Right atrium auricular region (tissue), 2 donors: ENCODE measurements around the gene MTA3. TPM values are rescaled to one million over a fixed set of nuclear protein-coding genes. Genes with fewer than 3 reads are reported as not detected.
"Not testable (repeated sequence)": the region's sequence is repeated elsewhere in the genome, so short reads cannot be mapped to it uniquely, and the experiment has no call there.

Experiments used
- DNase-seq: peaks from one replicate; pipeline ENCODE4 v3.0.0-alpha.2; 2019; ENCODE audit warnings: low spot score
- H3K27ac ChIP-seq, 2 donors: fragments of 200-600 bp; sonication (generic); 1 replicate in 1 of 2; 2 replicates in 1 of 2; pipeline ENCODE4 v1.5.1; 2016 to 2019
- H3K27me3 ChIP-seq, 2 donors: fragments of 200-600 bp; sonication (generic); one replicate each; pipeline versions ENCODE4 v1.5.1 to v1.6.0; 2017 to 2019
- H3K36me3 ChIP-seq: fragments of 200-600 bp; sonication (generic); one replicate; pipeline ENCODE4 v1.5.1; 2016
- H3K4me1 ChIP-seq, 2 donors: fragments of 200-600 bp; sonication (generic); one replicate each; pipeline versions ENCODE4 v1.5.1 to v1.6.0; 2017 to 2019
- H3K4me3 ChIP-seq, 2 donors: fragments of 200-600 bp; sonication (generic); 1 replicate in 1 of 2; 2 replicates in 1 of 2; pipeline ENCODE4 v1.5.1; 2017 to 2019; ENCODE audit warnings: mild to moderate bottlenecking in 1 of 2, moderate library complexity in 1 of 2
- H3K9me3 ChIP-seq, 2 donors: fragments of 200-600 bp; sonication (generic); one replicate each; pipeline ENCODE4 v1.5.1; 2019
- total RNA-seq, 2 donors: library from RNA; depleted of rRNA; stranded (reverse); fragments of >200 nt; gene quantifications; one replicate each; pipeline ENCODE4 v1.1.0, GENCODE V29; 2016
- TF ChIP-seq, protein P1 (sequence below), 2 donors: fragments of 200-600 bp; sonication (generic); IDR thresholded peaks; one replicate each; pipeline ENCODE4 v1.5.1; 2019; ENCODE audit warnings: antibody characterized with exemption in 2 of 2

Gene MTA3
- total RNA-seq, 2 donors from 2014 or later = 12.9 to 18.5 TPM

DNA sequence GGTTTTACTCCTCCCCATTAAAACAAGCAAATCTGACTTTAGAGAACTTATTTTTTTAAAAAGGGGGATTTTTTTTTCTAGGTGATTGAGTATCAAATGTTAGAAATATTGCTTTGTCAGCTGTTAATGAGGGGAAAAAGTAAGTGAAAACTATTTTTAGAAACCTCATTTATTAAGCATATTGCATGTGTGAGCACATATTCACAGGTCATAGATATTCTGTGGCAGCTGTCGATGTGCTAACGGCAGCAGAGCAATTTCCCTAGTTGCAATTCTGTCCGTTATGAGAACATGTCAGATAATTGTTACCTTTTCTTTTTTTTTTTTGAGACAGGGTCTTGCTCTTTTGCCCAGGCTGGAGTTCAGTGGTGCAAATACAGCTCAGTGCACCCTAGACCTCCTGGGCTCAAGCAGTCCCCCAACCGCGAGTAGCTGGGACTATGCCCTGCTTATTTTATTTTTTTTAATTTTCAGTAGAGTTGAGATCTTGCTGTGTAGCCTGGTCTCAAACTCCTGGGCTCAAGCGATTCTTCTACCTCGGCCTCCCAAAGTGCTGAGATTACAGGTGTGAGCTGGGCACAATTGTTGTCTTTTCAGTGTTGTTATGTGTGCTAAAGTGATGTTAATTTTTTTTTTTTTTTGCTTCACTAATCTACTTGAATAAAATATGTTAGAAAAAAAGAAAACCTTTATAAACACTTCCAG lies 69.8 kb downstream of the MTA3 start:
- no peak overlapping the region for H3K27ac ChIP-seq
- H3K4me1 ChIP-seq = peaks cover 0 to 9% of the 10 kb centered on the region in 2 donors
- no peaks in the 10 kb centered on the region for H3K27me3 ChIP-seq
- TF ChIP-seq, protein P1, sequence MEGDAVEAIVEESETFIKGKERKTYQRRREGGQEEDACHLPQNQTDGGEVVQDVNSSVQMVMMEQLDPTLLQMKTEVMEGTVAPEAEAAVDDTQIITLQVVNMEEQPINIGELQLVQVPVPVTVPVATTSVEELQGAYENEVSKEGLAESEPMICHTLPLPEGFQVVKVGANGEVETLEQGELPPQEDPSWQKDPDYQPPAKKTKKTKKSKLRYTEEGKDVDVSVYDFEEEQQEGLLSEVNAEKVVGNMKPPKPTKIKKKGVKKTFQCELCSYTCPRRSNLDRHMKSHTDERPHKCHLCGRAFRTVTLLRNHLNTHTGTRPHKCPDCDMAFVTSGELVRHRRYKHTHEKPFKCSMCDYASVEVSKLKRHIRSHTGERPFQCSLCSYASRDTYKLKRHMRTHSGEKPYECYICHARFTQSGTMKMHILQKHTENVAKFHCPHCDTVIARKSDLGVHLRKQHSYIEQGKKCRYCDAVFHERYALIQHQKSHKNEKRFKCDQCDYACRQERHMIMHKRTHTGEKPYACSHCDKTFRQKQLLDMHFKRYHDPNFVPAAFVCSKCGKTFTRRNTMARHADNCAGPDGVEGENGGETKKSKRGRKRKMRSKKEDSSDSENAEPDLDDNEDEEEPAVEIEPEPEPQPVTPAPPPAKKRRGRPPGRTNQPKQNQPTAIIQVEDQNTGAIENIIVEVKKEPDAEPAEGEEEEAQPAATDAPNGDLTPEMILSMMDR (IDR thresholded peaks at IDR 0.05) = no peak
- H3K9me3 ChIP-seq = no peaks in the 10 kb centered on the region
- no peak for DNase-seq
- no peaks in the 10 kb centered on the region for H3K36me3 ChIP-seq
- H3K4me3 ChIP-seq = no peak overlapping the region

DNA sequence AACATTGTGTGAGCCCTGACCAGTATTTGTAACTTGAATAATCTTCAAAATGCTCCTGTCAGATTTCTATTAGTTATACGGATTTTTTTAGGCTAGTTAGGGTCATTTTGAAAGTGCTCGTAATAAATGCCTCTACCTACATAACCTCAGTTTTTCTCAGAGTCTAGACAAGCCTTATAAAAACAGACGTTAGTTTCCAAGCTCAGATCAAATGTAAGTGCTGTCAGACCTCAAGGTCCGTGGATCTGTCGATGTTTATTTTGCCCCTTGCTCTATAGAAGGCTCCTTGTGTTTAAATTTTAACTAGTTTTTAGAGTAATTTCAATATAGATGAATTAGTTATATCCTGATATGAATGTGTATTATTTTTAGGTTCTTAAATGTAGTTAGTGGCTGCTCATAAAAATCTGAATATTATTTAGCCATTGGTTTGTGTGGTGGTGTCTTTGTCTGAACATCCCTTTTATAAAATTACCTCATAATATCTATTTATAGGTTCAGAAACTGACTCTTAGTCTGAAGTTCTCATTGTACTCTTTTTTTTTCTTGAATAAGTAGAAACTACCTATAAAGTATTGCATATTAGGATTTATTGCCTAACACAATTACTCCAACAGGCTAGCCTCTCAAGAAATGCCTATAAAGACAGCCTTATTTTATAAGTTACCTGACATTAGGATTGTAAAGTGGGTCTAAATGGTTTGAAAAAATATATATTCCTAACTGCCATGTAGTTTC lies 71.1 kb downstream of the MTA3 start:
- Histone ChIP-seq H3K27me3 (no peaks in the 10 kb centered on the region), H3K9me3 (no peaks in the 10 kb centered on the region), H3K36me3 (peaks cover 2% of the 10 kb centered on the region), H3K27ac (no peak overlapping the region), H3K4me1 (peaks cover 0 to 9% of the 10 kb centered on the region in 2 donors), H3K4me3 (no peak overlapping the region)
- TF ChIP-seq, protein P1 (IDR thresholded peaks at IDR 0.05) = no peak
- DNase-seq = no peak

DNA sequence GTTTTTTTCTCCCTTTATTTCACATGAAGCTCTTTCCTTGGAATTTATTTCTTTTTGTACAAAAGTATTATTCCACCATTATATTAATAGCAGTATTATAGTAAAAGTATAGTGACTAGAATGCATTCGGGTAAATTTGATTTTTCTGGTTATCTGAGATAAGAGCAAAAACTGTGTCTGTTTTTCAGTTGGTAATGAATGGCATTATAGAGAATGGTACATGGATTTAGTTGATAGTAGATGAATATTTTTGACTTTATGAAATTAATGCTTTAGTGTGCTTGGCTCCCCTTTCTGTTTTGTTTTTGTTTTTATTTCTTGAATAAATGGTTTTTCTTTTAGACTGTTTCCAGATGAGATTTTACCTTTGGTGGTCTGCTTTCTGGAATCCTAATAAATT lies 71.8 kb downstream of the MTA3 start:
- Histone ChIP-seq H3K4me3 (no peak overlapping the region), H3K9me3 (no peaks in the 10 kb centered on the region), H3K27ac (no peak overlapping the region), H3K27me3 (no peaks in the 10 kb centered on the region), H3K4me1 (peaks cover 0 to 9% of the 10 kb centered on the region in 2 donors), H3K36me3 (peaks cover 10% of the 10 kb centered on the region)
- TF ChIP-seq, protein P1 (IDR thresholded peaks at IDR 0.05) = no peak
- DNase-seq = no peak

DNA sequence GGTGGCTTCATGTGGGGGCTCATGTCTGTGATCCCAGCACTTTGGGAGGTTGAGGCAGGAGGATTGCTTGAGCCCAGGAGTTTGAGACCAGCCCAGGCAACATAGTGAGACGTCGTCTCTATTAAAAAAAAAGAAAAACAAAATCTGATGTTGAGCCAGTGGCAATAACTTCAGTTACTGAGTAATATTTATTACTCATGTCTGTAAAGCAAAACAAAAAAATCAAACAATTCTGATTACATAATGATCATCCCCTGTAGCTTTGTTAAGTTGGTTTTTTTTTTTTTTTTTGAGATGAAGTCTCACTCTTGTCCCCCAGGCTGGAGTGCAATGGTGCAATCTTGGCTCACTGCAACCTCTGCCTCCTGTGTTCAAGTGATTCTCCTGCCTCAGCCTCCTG lies 73.9 kb downstream of the MTA3 start:
- H3K27me3 ChIP-seq, H3K4me1 ChIP-seq, H3K4me3 ChIP-seq, DNase-seq, H3K27ac ChIP-seq, H3K9me3 ChIP-seq: not testable (repeated sequence)
- H3K36me3 ChIP-seq = peaks cover 20% of the 10 kb centered on the region

DNA sequence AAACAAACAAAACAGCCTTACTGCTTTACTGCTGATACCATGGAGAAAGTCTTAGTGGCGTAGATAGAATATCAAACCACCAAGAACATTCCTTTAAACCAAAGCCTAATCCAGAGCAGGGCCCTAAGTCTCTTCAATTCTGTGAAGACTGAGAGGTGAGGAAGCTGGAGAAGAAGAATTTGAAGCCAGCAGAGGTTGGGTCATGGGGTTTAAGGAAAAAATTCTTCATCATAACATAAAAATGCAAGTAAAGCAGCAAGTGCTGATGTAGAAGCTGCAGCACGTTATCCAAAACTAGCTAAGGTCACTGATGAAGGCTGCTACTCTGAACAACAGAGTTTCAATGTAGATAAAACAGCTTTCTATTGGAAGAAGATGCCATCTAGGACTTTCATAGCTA lies 77.1 kb downstream of the MTA3 start:
- no peaks in the 10 kb centered on the region for H3K4me1 ChIP-seq
- no peaks in the 10 kb centered on the region for H3K9me3 ChIP-seq
- TF ChIP-seq, protein P1 (IDR thresholded peaks at IDR 0.05) = no peak
- H3K27me3 ChIP-seq = no peaks in the 10 kb centered on the region
- H3K27ac ChIP-seq = no peak overlapping the region
- peaks cover 20% of the 10 kb centered on the region for H3K36me3 ChIP-seq
- no peak overlapping the region for H3K4me3 ChIP-seq
- no peak for DNase-seq

DNA sequence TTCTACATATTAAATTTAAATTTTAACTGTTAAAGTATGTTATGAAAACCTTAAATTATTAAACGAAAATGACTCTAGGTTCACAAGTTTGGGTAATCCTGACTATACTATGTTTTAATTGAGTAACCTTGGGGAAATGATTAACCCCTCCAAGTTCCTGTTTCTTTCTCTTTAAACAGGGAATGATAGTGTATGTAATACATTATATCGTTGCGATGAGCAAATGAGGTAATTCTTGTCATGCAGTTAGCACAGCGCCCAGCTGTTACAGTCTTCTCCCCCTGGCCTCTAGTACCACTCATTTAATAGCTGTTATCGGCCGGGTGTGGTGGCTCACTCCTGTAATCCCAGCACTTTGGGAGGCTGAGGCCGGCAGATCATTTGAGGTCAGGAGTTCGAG lies 80.4 kb downstream of the MTA3 start:
- Histone ChIP-seq H3K36me3 (peaks cover 20% of the 10 kb centered on the region), H3K4me3 (no peak overlapping the region), H3K27ac (no peak overlapping the region), H3K27me3 (no peaks in the 10 kb centered on the region), H3K9me3 (no peaks in the 10 kb centered on the region), H3K4me1 (no peaks in the 10 kb centered on the region)
- TF ChIP-seq, protein P1 (IDR thresholded peaks at IDR 0.05) = no peak
- no peak for DNase-seq
